Fibroblast of upper back skin (primary cell): ENCODE results near the gene PCDHGA10.
"Not testable (repeated sequence)": the region's sequence is repeated elsewhere in the genome, so short reads cannot be mapped to it uniquely, and the experiment has no call there.

Experiments
- DNase-seq: peaks from one replicate; pipeline ENCODE4 v3.0.0-alpha.2; 2013

The PCDHGA10 gene

GRCh38 chr5:141412854-141413539, at the start of gene PCDHGA10:
PCDHGA10 (plus strand) TSS chr5:141412987; CDS start chr5:141413176, 189 bp downstream.
- DNase-seq, result peak; percentile 69

GRCh38 chr5:141363952-141364660, 48.7 kb upstream of the PCDHGA10 start, which contains the start of gene PCDHGA5:
PCDHGA5 (plus strand) TSS chr5:141364162; CDS start chr5:141364331, 169 bp downstream.
- DNase-seq, result peak; percentile 28

- no peak for DNase-seq
Measured at GRCh38 chr5:141366016-141366896, 46.5 kb upstream of the PCDHGA10 start.

GRCh38 chr5:141369994-141370848, 42.6 kb upstream of the PCDHGA10 start, which contains the start of gene PCDHGB3:
PCDHGB3 (plus strand) TSS chr5:141370242; CDS start chr5:141370395, 153 bp downstream.
- peak; percentile 64 for DNase-seq

GRCh38 chr5:141371572-141372475, 41.0 kb upstream of the PCDHGA10 start:
- no peak for DNase-seq

GRCh38 chr5:141373673-141374317, 39.0 kb upstream of the PCDHGA10 start, which contains the start of gene PCDHGA6:
PCDHGA6 (plus strand) TSS chr5:141373891; CDS start chr5:141374084, 193 bp downstream.
- peak; percentile 38 for DNase-seq

- DNase-seq, result no peak
Measured at GRCh38 chr5:141374627-141375026, 38.2 kb upstream of the PCDHGA10 start.

- DNase-seq, result not testable (repeated sequence)
Measured at GRCh38 chr5:141375444-141376155, 37.2 kb upstream of the PCDHGA10 start.

- peak; percentile 44 for DNase-seq
Measured at GRCh38 chr5:141382469-141383294, 30.1 kb upstream of the PCDHGA10 start, which contains the start of gene PCDHGA7. PCDHGA7 (plus strand) TSS chr5:141382742; CDS start chr5:141382900, 158 bp downstream.

- DNase-seq, result no peak
Measured at GRCh38 chr5:141383345-141383744, 29.4 kb upstream of the PCDHGA10 start.

GRCh38 chr5:141384471-141385267, 28.1 kb upstream of the PCDHGA10 start:
- DNase-seq, result no peak

- peak; percentile 49 for DNase-seq
Measured at GRCh38 chr5:141387557-141388311, 25.1 kb upstream of the PCDHGA10 start, which contains the start of gene PCDHGB4. PCDHGB4 (plus strand) TSS chr5:141387698; CDS start chr5:141387885, 187 bp downstream.

- DNase-seq, result no peak
Measured at GRCh38 chr5:141388661-141389060, 24.1 kb upstream of the PCDHGA10 start.

GRCh38 chr5:141389153-141390042, 23.4 kb upstream of the PCDHGA10 start:
- DNase-seq, result no peak

GRCh38 chr5:141392429-141393198, 20.2 kb upstream of the PCDHGA10 start, which contains the start of gene PCDHGA8:
PCDHGA8 (plus strand) TSS chr5:141392633; CDS start chr5:141392814, 181 bp downstream.
- DNase-seq, result peak; percentile 26
